IgD-negative memory B cell (primary cell): ENCODE data around the gene TGFB2. TPM values are rescaled to one million over a fixed set of nuclear protein-coding genes. Genes with fewer than 3 reads are reported as not detected.
A peak's percentile ranks its signal among the peaks of the same experiment; 100 is the strongest.

ENCODE experiments used
- H3K27ac Mint-ChIP-seq, 3 donors: one replicate each; pipeline ENCODE4 v1.8.0; 2020 to 2022; ENCODE audit warnings: mild to moderate bottlenecking in 3 of 3, mixed read lengths in 3 of 3, moderate library complexity in 1 of 3
- H3K27me3 Mint-ChIP-seq: one replicate; pipeline ENCODE4 v1.8.0; 2021; ENCODE audit warnings: mixed read lengths
- H3K36me3 Mint-ChIP-seq: one replicate; pipeline ENCODE4 v1.8.0; 2020; ENCODE audit warnings: mild to moderate bottlenecking, mixed read lengths
- H3K4me1 Mint-ChIP-seq, 3 donors: one replicate each; pipeline ENCODE4 v1.8.0; 2020 to 2022; ENCODE audit warnings: mixed read lengths in 3 of 3, mild to moderate bottlenecking in 1 of 3
- H3K4me3 Mint-ChIP-seq, 4 donors: one replicate each; pipeline ENCODE4 v1.8.0; 2020 to 2022; ENCODE audit warnings: mild to moderate bottlenecking in 4 of 4, mixed read lengths in 4 of 4, moderate library complexity in 3 of 4
- H3K9me3 Mint-ChIP-seq, 3 donors: one replicate each; pipeline ENCODE4 v1.8.0; 2020 to 2021; ENCODE audit warnings: mixed read lengths in 3 of 3, mild to moderate bottlenecking in 1 of 3
- polyA plus RNA-seq: library from polyadenylated mRNA; unstranded; fragments of 300-500 nt; fragmentation: Illumina TruSeq; gene quantifications from one replicate; pipeline ENCODE4 v1.2.3, GENCODE V29; 2021

The TGFB2 gene
- polyA plus RNA-seq, 1 donor from 2014 or later, result 0.59 TPM

DNA sequence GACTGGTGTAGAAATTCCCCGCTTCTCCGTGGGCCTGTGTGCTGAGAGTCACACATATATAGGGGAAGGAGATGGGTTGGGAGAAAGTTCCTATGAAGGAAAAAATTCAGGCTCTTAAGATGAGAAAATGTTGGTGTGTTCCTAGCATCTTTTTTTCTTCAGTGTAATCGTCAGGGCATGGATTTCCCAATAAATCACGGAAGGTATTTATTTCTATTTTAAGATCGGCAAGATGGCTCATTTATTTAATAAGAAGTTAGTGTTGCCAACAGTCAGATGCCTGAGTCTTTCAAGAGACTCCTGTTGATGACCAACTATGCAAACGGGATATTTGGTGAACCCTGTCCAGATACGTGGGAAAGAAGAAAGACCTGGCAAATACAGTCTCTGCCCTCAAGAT lies 58.2 kb downstream of the TGFB2 start:
- Mint-ChIP-seq H3K27ac (no peak overlapping the region), H3K4me1 (no peaks in the 10 kb centered on the region), H3K36me3 (no peaks in the 10 kb centered on the region), H3K9me3 (no peaks in the 10 kb centered on the region), H3K27me3 (no peaks in the 10 kb centered on the region), H3K4me3 (no peak overlapping the region)

GRCh38 chr1:218407630-218408029 lies 62.5 kb downstream of the TGFB2 start:
- Mint-ChIP-seq H3K36me3 (no peaks in the 10 kb centered on the region), H3K27me3 (no peaks in the 10 kb centered on the region), H3K4me1 (no peaks in the 10 kb centered on the region), H3K9me3 (no peaks in the 10 kb centered on the region), H3K4me3 (no peak overlapping the region), H3K27ac (no peak overlapping the region)

- Mint-ChIP-seq H3K4me1 (no peaks in the 10 kb centered on the region), H3K4me3 (peak overlapping the region in 1 of 4 donors; percentile 43), H3K36me3 (no peaks in the 10 kb centered on the region), H3K9me3 (no peaks in the 10 kb centered on the region), H3K27me3 (no peaks in the 10 kb centered on the region), H3K27ac (no peak overlapping the region)
Observed at GRCh38 chr1:218408135-218408534, 63.0 kb downstream of the TGFB2 start.

GRCh38 chr1:218408942-218409341 lies 63.8 kb downstream of the TGFB2 start:
- H3K4me3 Mint-ChIP-seq, result no peak overlapping the region
- H3K4me1 Mint-ChIP-seq, result no peaks in the 10 kb centered on the region
- no peak overlapping the region for H3K27ac Mint-ChIP-seq
- no peaks in the 10 kb centered on the region for H3K27me3 Mint-ChIP-seq
- H3K36me3 Mint-ChIP-seq, result no peaks in the 10 kb centered on the region
- H3K9me3 Mint-ChIP-seq, result no peaks in the 10 kb centered on the region

GRCh38 chr1:218409946-218410510 lies 64.9 kb downstream of the TGFB2 start:
- Mint-ChIP-seq H3K27ac (no peak overlapping the region), H3K4me3 (no peak overlapping the region), H3K27me3 (no peaks in the 10 kb centered on the region), H3K9me3 (no peaks in the 10 kb centered on the region), H3K4me1 (no peaks in the 10 kb centered on the region), H3K36me3 (no peaks in the 10 kb centered on the region)

- no peak overlapping the region for H3K27ac Mint-ChIP-seq
- no peaks in the 10 kb centered on the region for H3K36me3 Mint-ChIP-seq
- no peaks in the 10 kb centered on the region for H3K27me3 Mint-ChIP-seq
- H3K4me1 Mint-ChIP-seq, result no peaks in the 10 kb centered on the region
- no peak overlapping the region for H3K4me3 Mint-ChIP-seq
- no peaks in the 10 kb centered on the region for H3K9me3 Mint-ChIP-seq
Observed at GRCh38 chr1:218411101-218411500, 66.0 kb downstream of the TGFB2 start.

DNA sequence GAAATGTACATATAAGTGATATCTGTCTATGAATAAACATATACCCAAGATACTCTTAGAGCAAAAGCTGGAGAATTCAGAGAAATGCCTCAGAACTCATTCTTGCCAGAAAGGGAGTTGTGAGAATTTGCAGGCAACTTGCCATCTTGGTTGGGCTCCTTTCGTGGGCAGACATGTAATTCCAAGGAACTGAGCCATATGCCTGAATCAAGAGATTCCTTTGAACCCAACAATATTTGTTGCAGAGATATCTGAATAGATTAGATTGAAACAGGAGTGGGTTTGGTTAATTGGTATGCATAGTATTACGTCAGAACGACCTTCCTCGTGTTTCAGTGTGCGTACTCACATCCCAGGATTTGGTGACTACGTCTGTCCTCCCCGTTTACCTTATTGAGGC lies 67.0 kb downstream of the TGFB2 start:
- no peaks in the 10 kb centered on the region for H3K4me1 Mint-ChIP-seq
- no peak overlapping the region for H3K4me3 Mint-ChIP-seq
- no peaks in the 10 kb centered on the region for H3K27me3 Mint-ChIP-seq
- H3K36me3 Mint-ChIP-seq, result no peaks in the 10 kb centered on the region
- H3K27ac Mint-ChIP-seq, result no peak overlapping the region
- peaks cover 0 to 8% (median 0%) of the 10 kb centered on the region in 3 donors for H3K9me3 Mint-ChIP-seq

GRCh38 chr1:218413179-218413578 lies 68.0 kb downstream of the TGFB2 start:
- Mint-ChIP-seq H3K27me3 (no peaks in the 10 kb centered on the region), H3K36me3 (no peaks in the 10 kb centered on the region), H3K9me3 (peaks cover 0 to 9% (median 0%) of the 10 kb centered on the region in 3 donors), H3K4me1 (no peaks in the 10 kb centered on the region), H3K4me3 (no peak overlapping the region), H3K27ac (no peak overlapping the region)

DNA sequence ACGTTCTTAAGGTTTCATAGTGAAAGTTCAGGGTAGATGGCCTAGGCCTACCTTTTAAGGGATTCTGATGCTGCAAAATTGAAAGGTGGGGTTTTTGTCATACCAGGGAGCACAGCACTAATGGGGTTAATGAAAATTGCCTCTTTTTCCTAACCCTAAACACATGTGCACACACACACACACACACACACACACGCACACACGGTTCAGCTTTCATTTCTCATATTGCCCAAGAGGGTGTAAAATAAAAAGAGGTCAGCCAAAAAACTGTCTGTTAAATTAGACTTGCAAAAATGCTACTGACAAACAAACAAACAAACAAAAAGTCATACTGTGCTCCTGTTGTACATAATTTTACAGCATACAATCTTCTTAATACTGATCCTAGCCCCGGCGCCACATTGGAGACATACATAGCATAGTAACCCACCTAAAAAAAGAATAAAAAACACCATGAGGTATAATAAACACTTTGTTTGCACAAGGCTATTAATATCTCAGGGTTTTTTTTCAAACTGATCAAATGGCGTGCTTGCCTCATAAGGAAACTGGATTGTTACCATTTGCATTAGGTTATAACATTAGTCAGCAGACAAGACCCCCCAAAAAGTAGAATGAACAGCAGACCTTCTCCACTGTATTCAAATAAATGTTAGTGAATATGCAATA lies 69.1 kb downstream of the TGFB2 start:
- H3K36me3 Mint-ChIP-seq, result no peaks in the 10 kb centered on the region
- H3K4me3 Mint-ChIP-seq, result no peak overlapping the region

DNA sequence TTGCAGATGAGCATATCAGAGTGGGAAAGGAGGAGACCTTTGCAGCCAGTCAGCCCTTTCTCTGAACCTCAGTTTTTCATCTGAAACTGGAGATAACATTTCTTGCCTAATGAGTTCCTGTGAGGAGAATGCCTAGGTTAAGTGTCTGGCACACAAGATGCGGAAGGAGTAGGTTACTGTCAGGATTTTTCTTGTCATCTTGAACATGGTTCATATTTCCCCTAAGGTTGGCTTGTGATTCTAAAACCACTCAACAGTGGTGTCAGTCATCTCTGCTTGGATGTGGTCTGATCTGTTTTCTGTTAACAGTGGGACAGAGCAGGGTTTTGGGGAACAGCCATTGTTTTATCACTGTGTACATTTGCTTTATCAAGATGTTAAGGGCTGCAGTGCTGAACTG lies 70.6 kb downstream of the TGFB2 start:
- Mint-ChIP-seq H3K36me3 (no peaks in the 10 kb centered on the region), H3K27me3 (no peaks in the 10 kb centered on the region), H3K27ac (no peak overlapping the region), H3K9me3 (peaks cover 0 to 9% (median 2%) of the 10 kb centered on the region in 3 donors), H3K4me1 (no peaks in the 10 kb centered on the region), H3K4me3 (no peak overlapping the region)

More for the DNA sequence above, 69.1 kb downstream of the TGFB2 start:
- no peaks in the 10 kb centered on the region for H3K4me1 Mint-ChIP-seq
- no peak overlapping the region for H3K27ac Mint-ChIP-seq
- no peaks in the 10 kb centered on the region for H3K27me3 Mint-ChIP-seq
- H3K9me3 Mint-ChIP-seq, result peaks cover 0 to 9% (median 2%) of the 10 kb centered on the region in 3 donors

GRCh38 chr1:218421531-218421930 lies 76.4 kb downstream of the TGFB2 start:
- H3K36me3 Mint-ChIP-seq, result no peaks in the 10 kb centered on the region
- H3K4me1 Mint-ChIP-seq, result no peaks in the 10 kb centered on the region
- H3K27ac Mint-ChIP-seq, result no peak overlapping the region
- no peaks in the 10 kb centered on the region for H3K27me3 Mint-ChIP-seq
- no peak overlapping the region for H3K4me3 Mint-ChIP-seq
- H3K9me3 Mint-ChIP-seq, result peaks cover 0 to 8% (median 2%) of the 10 kb centered on the region in 3 donors

GRCh38 chr1:218424502-218424901 lies 79.4 kb downstream of the TGFB2 start:
- Mint-ChIP-seq H3K4me1 (no peaks in the 10 kb centered on the region), H3K27ac (no peak overlapping the region), H3K9me3 (no peaks in the 10 kb centered on the region), H3K36me3 (no peaks in the 10 kb centered on the region), H3K4me3 (no peak overlapping the region), H3K27me3 (no peaks in the 10 kb centered on the region)

- Mint-ChIP-seq H3K27me3 (no peaks in the 10 kb centered on the region), H3K9me3 (no peaks in the 10 kb centered on the region), H3K36me3 (no peaks in the 10 kb centered on the region), H3K4me3 (no peak overlapping the region), H3K27ac (no peak overlapping the region), H3K4me1 (no peaks in the 10 kb centered on the region)
Observed at GRCh38 chr1:218425647-218426342, 80.7 kb downstream of the TGFB2 start.

DNA sequence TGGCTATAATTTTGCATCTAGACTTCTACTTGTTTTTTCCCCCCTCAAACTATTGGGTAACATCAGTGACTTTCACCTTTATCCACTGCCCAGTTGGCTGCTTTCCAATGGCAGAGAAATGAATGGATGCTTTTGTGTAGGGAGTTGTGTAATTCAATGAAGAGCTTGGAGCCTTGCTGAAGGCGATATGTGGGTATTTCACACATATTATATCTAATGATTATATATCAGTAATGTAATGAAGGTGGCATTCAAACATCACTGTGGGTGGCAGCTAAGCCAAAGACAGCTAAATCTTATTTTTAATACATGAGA lies 81.2 kb downstream of the TGFB2 start:
- H3K36me3 Mint-ChIP-seq, result no peaks in the 10 kb centered on the region
- H3K27ac Mint-ChIP-seq, result no peak overlapping the region
- H3K9me3 Mint-ChIP-seq, result no peaks in the 10 kb centered on the region
- H3K4me3 Mint-ChIP-seq, result no peak overlapping the region
- no peaks in the 10 kb centered on the region for H3K4me1 Mint-ChIP-seq
- no peaks in the 10 kb centered on the region for H3K27me3 Mint-ChIP-seq

GRCh38 chr1:218429301-218429700 lies 84.2 kb downstream of the TGFB2 start:
- no peak overlapping the region for H3K27ac Mint-ChIP-seq

GRCh38 chr1:218430346-218430745 lies 85.2 kb downstream of the TGFB2 start:
- Mint-ChIP-seq H3K36me3 (peaks cover 4% of the 10 kb centered on the region), H3K4me3 (no peak overlapping the region), H3K27me3 (no peaks in the 10 kb centered on the region), H3K27ac (no peak overlapping the region), H3K4me1 (no peaks in the 10 kb centered on the region), H3K9me3 (no peaks in the 10 kb centered on the region)

More at GRCh38 chr1:218429301-218429700, 84.2 kb downstream of the TGFB2 start:
- no peak overlapping the region for H3K4me3 Mint-ChIP-seq
- H3K4me1 Mint-ChIP-seq, result no peaks in the 10 kb centered on the region
- H3K9me3 Mint-ChIP-seq, result no peaks in the 10 kb centered on the region
- H3K36me3 Mint-ChIP-seq, result no peaks in the 10 kb centered on the region
- H3K27me3 Mint-ChIP-seq, result no peaks in the 10 kb centered on the region
